Activated CD4-positive, alpha-beta T cell treated with anti-CD3 and anti-CD28 coated beads, Interleukin-10, Interleukin-2, amounts not matched to agents 100 ng/mL and 50 ng/mL, durations not matched to agents 16 hours and 8 hours (primary cell): ENCODE measurements around the gene PDXDC1.
"Not testable (repeated sequence)": the region's sequence is repeated elsewhere in the genome, so short reads cannot be mapped to it uniquely, and the experiment has no call there.

ENCODE experiments used
- DNase-seq: peaks from one replicate; pipeline ENCODE4 v3.0.0-alpha.2; 2020

Gene PDXDC1

DNA sequence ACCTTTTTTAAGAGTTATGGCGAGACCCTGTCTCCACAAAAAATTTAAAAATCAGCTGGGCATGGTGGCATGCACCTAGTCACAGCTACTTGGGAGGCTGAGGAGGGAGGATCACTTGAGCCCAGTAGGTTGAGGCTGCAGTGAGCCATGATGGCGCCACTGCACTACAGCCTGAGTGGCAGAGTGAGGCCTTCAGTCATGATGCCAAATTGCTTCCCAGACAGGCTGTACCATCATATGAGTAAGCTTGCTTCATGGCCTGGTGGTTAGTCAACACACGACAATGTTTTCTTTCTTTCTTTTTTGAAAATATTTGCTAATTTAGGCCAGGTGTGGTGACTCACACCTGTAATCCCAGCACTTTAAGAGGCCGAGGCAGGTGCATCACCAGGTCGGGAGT lies 68.5 kb downstream of the PDXDC1 start:
- no peak for DNase-seq

DNA sequence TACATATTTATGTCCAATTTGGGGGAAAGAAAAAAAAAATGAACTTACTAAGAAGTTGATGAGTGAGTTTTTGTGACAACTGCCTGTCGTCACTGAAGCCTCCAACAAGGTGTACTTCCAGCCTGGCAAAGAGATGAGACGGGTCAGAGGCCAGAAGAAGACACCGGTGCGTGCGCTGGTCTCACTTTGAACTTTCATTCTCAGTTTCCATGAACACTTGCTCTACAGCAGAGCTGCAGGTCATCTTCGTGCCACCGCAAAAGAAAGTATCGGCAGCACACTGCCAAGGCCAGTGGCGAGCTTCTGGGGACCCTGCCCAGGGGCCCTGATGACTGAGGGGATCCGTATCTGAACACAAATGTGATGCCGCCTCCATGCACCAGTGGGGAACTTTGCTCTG lies 69.5 kb downstream of the PDXDC1 start:
- no peak for DNase-seq

DNA sequence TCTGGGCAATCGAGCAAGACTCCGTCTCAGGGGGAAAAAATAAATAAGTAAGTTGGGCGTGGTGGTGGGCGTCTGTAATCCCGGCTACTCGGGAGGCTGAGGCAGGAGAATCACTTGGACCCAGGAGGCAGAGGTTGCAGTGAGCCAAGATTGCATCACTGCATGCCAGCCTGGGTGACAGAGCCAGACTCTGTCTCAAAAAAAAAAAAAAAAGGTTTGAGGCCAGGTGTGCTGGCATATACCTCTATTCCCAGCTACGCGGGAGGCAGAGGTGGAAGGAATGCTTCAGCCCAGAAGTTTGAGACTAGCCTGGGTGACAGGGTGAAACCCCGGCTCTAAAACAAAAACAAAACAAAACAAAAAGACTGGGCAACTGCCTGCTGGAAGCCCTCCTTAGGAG lies 70.4 kb downstream of the PDXDC1 start:
- DNase-seq, result not testable (repeated sequence)

DNA sequence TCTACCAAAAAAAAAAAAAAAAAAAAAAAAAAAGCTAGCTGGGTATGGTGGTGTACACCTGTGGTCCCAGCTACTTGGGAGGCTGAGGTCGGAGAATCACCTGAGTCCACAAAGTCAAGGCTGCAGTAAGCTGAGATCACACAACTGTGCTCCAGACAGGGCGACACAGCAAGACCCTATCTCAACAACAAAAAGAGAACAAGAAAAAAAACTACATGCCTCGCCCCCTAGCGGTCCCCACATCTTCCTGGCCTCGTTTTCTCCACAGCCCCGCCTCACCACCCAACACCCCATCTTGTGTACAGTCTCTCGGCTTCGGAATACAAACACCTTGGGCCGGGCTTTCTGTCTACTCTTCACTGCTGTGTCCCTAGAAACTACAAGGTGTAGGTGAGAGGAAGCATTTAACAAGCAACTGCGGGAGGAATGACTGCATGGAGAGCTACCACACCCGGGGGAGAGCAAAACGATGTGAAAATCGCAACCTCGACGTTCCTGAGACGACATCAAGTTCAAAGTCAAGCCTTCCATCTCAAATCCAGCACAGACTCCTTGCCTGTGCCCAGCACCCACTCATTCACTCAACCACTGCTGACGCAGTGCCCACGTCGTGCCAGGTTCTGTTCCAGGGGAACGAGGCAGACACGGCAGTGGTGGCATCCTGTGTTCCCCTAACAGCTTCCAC lies 72.0 kb downstream of the PDXDC1 start:
- no peak for DNase-seq

DNA sequence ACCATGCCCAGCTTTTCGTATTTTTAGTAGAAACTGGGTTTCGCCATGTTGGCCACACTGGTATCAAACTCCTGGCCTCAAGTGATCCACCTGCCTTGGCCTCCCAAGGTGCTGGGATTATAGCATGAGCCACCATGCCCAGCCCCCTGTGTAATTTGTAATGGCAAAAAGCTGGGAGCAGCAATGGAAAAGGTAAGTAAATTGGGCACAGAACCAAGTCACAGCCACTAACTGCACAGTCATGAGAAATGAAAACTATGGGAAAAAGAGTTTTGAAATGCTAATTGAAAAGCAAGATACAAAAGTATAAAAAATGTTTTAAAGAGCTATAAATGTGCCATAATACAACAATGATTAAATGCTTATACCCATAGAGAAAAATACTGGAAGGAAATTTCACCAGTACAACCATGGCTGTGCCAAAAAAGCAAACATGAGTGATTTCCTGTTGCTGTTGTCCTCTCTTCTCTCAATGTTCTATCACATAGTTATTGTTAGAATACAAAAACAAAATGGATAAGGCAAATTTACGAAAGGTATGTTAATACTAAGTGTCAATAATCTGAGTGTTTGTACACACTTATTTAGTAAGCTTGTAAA lies 74.9 kb downstream of the PDXDC1 start:
- DNase-seq, result no peak

DNA sequence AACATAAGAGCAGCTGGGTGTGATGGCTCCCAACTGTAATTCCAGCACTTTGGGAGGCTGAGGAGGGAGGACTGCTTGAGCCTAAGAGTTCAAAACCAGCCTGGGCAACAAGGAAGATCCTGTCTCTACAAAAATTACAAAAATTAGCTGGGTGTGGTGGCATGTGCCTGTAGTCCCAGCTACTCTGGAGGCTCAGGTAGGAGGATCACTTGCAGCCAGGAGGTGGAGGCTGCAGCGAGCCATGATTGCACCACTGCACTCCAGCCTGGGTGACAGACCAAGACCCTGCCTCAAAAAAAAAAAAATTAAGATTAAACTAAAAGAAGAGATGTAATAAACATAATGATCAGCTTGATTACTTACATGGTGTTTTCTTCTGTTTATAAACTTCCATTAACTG lies 75.6 kb downstream of the PDXDC1 start:
- not testable (repeated sequence) for DNase-seq

DNA sequence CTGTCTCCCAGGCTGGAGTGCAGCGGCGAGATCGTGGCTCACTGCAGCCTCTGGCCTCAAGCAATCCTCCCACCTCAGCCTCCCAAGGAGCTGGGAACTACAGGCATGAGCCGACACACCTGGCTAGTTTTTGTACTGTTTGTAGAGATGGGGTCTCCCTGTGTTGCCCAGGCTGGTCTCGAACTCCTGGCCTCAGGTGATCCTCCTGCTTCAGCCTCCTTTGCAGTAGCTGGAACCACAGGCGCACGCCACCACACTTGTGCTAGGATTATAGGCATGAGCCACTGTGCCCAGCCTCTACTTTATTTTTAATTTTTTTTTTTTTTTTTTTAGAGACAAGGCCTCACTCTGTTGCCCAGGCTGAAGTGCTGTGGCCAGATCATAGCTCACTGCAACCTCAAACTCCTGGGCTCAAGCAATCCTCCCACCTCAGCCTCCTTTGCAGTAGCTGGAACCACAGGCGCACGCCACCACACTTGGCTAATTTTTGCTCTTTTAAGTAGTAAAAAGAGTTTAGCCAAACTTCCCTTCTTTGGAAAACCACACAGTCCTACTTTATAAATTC lies 76.6 kb downstream of the PDXDC1 start:
- no peak for DNase-seq

DNA sequence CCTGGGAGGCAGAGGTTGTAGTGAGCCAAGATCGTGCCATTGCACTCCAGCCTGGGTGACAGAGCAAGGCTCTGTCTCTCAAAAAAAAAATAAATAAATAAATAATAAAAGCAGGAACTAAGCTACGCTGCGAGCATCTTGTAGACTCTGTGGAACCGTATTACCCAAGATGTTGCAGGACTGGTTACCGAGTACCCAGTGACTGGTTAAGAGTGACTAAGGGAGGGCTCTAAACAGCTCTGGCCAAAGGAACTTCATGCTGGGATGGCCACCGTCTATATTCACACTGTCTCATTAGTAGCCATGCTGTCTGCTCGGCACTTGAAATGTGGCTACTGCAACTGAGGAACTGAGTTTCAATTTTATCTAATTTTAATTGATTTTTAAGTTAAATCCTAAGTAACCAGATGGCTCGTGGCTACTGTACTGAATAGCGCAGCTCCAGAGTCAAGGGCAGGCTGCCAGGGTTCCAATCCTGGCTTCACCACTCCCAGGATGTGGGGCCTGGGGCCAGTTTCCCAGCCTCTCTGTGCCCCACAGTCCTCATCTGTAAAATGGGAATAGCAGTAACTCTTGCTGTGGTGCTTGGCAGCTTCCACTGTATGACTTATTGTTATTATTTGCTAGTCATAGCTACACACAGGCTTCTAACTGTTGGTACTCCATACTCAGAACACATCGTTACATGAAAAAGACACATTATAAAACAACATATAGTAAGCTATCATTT lies 78.1 kb downstream of the PDXDC1 start:
- no peak for DNase-seq

DNA sequence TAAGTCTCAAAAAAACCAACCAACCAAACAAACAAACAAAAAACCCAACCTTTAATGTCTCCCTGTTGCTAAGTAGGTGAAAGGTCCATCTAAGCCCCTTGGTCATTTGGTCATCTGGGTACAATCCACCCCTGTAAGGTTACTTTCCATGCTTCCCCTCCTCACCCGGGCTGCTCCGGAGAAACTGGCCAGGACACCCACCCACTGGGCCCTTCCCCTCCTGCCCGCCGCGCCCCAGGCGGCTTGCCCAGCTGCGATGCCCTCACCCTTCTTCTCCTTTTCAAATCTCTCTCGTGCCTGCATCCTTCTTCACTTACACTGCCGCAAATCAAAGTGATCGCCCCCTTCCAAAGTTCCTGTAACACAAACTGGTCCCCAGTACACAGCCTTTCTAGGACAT lies 79.1 kb downstream of the PDXDC1 start:
- no peak for DNase-seq

DNA sequence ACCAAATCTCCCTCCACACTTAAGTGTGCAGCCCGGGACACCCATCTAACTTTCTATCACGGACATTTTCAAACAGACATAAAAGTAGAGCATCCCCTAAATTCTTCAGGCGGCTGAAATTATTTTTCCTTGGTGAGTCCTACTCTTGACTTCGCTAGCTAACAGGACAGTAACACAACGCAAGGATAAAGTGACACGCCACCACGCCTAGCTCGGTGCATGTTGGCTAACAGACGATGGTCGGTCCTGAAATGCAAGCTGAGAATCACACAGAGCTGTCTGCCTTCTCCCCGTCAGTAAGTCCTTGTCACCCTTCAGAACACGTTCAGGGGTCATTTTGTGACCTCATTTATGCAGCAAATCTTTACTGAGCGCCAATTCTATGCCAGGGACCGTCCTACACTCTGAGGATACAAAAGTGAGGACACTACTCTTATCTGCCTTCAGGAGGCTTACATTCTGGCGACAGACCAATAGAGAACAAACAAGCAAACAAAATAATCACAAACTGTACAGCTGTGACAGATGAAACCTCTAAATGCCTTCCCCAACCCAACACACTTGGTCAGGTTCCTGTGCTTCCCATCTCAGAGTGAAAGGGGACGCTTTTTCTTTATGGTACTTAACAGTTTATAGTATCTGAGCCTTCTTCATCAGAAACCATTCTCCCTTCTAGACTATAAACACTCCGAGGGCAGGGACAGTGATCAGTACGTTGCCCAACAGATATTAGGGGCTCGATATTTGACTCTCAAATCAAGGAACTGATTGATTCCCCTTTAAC lies 79.7 kb downstream of the PDXDC1 start:
- DNase-seq, result no peak

DNA sequence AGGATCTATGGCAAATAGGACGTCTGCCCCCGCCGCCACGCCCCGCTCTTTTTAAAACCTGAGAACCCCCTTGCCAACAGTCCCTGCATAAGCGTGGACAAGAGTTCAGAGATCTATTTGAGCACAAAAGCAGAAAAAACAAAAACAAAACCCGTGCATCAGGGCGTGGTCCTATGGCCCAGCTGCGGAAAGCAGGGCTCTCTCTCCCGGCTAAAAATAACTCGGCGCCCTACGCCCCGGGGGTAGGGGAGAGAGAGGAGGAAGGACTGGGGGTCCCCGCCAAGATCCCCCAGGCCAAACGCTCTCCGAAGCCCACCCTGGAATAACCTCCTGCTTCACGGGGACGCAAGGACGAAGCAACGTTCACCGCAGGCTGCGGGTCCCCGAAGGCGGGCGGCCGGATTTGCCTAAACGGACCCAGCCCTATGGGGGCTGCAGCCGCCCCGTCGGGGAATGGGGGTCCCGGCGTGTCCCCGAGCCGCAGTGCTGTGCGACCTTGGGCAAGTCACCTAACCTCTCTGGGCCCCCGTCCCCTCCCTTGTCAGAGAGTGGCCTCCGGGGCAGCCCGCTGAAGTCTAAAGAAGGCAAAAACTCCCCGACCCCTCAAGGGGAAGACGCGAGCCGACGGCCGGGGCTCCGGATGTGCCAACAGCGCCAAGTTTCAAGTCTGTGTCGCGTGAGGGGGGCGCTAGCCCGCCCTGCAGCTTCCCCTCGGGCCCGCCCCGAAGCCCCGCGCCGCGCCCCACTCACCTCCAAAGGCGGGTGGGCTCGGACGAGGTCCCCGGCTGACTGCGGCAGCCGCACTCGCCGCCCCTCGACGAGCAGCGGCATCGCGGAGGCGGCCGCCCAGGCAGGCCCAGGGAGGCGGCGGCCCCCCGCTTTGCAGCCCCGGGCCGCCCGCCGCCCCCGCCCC lies 80.6 kb downstream of the PDXDC1 start:
- peak; percentile 67 for DNase-seq

DNA sequence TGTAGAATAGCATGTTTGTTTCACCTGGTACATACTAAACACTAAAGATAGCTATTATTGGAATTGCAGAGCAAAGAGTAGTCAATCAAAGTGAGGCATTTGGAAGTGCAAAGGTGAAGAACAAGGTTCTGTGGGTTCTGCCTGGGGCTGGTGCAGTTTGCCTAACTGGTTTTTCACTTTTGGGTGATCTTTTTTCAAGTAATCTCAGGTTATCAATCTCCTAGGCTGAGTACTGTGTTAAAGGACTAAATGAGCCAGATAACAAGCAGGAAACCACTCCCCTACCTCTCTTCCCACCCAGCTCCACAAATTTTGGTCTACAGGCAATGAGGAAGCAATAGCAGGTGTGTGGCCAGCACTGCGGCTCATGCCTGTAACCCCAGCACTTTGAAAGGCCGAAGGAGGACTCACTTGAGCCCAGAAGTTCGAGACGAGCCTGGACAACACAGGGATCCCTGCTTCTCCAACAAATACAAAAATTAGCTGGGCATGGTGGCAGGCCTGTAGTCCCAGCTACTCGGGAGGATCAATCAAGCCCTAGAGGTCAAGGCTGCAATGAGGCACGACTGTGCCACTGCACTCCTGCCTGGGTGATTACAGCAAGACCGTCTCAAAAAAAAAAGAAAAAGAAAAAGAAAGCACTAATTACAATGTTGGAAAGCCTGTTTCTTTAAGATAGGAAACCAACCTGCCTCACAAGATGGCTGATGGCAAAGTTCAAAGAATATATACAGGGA lies 83.0 kb downstream of the PDXDC1 start:
- DNase-seq, result no peak

DNA sequence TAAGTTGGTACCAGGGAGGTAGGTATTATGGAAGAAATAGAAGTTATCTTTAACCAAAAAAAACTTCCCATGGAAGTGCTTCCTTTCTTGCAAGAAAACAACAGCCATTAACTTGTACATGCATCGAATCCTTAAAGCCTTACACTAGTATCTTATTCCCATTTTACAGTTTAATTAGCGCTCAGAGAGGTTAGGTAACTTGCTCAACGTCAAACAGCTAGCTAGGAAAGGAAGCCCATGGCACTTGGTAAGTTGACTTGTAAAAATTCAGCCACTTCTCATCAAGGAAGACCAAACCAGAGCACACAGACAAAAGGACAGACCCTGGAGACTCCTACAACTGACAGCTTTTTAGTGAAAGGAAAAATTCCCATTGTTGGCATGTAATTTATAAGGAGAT lies 84.5 kb downstream of the PDXDC1 start:
- no peak for DNase-seq

DNA sequence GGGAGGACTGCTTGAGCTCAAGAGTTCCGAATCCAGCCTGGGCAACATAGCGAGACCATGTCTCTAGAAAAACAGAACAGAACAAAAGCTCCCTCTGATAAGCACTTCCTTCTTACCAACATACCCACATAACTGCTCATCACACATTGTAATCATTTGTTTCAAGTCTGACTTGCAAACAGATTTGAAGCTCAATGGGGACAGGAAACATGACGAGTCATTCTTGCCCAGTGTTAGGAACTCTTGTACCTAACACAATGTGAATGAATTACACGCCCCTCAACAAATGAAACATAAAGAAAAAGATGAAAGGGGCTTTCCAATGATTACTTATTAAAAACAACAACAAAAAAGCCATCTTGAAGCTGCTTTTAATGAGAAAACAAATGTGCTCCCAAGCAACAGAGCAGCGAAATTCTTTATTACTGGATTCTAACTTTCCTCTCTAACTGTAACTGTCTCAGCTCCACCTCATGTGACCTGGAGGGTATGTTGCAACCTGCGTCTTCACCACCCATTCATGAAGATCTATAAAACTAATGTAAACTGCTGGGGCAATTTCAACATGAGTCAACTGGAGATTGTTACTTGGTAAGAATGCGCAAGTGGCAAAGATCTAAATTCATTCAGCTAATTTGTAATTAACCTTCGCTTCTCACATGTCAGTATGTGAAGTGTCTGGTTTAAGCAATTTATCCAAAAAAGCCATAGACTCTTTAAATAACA lies 87.4 kb downstream of the PDXDC1 start:
- peak; percentile 64 for DNase-seq

DNA sequence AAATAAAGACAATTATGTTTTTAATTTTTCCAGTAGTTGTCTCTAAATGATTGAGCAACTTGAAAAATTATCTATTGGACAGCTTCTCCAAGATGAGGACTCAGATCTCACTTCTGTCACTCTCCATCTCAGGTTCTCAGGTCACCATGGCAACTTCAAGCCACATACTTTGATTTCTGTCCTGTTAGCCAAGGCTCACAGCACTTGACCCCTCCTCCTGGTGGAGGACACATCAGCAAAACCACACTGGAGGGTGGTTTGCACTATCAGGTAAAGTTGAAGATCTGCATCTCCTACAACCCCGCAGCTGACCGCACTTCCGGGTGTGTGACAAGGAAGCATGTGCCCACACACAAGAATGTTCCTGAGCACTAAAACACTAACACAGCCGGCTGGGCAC lies 91.1 kb downstream of the PDXDC1 start:
- DNase-seq, result peak; percentile 18

DNA sequence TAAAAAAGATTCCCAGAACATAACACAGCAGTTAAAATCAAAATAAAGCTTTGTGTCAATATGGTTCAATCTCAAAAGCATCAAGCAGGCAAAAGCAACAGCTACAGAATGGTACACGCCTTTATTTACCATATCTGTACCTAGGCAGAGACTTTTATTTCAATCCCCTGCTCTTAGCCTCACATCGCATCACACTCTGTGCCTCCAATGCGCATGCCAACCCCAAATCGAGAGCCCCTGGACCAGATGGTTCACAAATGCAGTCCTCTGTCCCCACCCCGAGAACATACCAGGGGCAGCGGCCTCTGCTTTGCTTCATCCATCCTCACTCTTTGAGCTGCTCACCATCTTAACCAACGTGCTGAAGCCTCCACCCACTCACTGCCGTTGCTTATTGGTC lies 91.9 kb downstream of the PDXDC1 start:
- DNase-seq, result not testable (repeated sequence)

DNA sequence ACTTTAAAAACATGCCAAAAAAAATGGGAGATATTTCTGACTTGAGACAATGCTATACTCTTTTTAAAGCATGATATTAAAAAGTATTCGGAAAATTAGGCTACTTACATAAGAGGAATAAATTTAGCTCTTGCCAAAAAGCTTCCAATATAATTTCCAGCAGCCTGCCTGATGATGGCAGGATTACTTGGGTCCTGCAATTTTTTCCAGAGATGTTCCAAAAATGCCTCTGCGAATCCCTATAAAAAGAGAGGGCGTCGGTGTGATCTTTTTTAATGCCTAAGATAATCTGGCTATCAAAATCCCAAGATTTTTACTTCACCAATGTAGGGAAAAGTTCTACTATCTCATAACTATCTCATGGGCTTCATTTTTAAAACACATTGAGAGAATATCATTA lies 96.2 kb downstream of the PDXDC1 start:
- not testable (repeated sequence) for DNase-seq

DNA sequence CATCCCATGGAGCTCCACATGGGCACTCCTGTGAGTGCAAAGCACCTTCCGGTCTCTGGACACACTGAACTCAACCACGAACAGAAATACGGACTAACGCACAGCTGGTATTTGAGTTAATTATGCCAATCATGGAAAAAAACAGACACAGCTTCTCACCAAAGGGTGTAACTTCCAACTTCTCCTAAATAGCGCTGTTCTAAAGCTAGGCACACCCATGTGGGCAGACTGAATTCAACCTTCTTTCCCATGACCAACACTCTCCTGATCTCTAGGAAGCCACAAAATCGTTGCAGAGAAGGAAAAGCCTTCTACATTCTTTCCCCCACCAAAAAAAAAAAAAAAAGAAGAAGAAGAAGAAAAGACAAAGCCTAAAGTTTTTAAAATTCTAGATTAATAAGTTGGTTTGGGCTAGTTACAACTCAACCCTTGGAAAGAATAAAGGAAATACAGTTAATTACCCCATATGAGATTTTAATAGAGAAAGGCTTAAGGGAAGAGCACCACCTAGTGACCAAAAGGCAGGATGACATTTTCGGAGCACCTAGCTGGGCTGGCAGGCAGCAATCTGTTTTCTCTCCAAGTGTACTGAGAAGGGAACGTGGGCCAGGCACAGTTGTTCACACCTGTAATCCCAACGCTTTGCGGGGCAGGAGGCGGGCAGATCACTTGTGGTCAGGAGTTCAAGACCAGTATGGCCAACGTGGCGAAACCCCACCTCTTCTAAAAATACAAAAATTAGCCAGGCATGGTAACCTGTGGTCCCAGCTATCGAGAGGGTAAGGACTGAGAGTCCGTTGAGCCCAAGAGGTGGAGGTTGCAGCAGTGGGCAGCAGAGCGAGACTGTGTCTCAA lies 97.3 kb downstream of the PDXDC1 start:
- not testable (repeated sequence) for DNase-seq

DNA sequence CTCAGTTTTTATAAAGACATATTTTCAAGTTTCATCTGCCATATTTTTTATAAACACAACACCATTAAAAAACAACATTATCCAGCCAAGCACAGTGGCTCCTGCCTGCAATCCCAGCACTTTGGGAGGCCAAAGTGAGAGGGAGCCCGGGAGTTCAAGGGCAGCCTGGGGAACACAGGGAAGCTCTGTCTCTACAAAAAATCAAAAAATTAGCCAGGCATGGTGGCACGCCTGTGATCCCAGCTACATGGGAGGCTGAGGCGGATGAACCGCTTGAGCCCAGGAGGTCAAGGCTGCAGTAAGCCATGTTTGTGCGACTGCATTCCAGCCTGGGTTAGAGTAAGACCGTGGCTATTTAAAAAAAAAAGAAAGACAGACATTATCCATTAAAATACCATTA lies 98.3 kb downstream of the PDXDC1 start:
- DNase-seq, result no peak

DNA sequence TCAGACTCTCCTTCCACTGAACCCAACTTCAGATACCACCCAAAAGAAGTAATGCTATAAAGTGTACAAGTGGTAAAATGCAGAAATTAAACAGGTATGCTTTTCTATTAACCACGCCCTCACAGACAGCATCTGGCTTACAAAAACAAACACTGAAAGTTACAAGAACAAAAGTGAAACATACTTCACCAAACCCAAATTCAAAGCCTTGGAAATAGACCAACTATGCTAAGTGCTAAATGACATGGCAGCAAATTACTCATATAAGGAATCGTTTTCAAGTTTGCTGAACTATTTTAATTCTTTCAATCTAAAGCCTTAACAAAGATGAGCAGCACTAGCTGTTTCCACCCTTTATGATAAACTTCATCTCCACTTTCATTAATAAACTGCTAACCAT lies 101.3 kb downstream of the PDXDC1 start:
- DNase-seq, result peak; percentile 36
